Tongue (tissue), 2 donors: ENCODE measurements around the gene TNIP1. TPM values are rescaled to one million over a fixed set of nuclear protein-coding genes. Genes with fewer than 3 reads are reported as not detected.

ENCODE experiments used
- DNase-seq: peaks from one replicate; pipeline ENCODE4 v3.0.0-alpha.2; 2015
- total RNA-seq: library from RNA; depleted of rRNA; stranded (reverse); fragments of >200 nt; gene quantifications from one replicate; pipeline ENCODE4 v1.2.3, GENCODE V29; 2014

The TNIP1 gene
- total RNA-seq, 1 donor from 2014 or later: 75.0 TPM

GRCh38 chr5:151063142-151063989, 17.5 kb downstream of the TNIP1 start:
- DNase-seq: peak; percentile 51

- DNase-seq: no peak
Measured at GRCh38 chr5:151062405-151063141, 18.3 kb downstream of the TNIP1 start.

- DNase-seq: no peak
Measured at GRCh38 chr5:151060742-151061141, 20.1 kb downstream of the TNIP1 start.

GRCh38 chr5:151058891-151059489, 21.8 kb downstream of the TNIP1 start:
- DNase-seq: no peak

GRCh38 chr5:151058301-151058700, 22.5 kb downstream of the TNIP1 start:
- DNase-seq: no peak

GRCh38 chr5:151056379-151057325, 24.2 kb downstream of the TNIP1 start:
- DNase-seq: no peak

GRCh38 chr5:151055336-151055735, 25.5 kb downstream of the TNIP1 start:
- DNase-seq: no peak

- DNase-seq: no peak
Measured at GRCh38 chr5:151054709-151055108, 26.1 kb downstream of the TNIP1 start.

GRCh38 chr5:151053796-151054462, 26.9 kb downstream of the TNIP1 start:
- DNase-seq: no peak

GRCh38 chr5:151052836-151053235, 28.0 kb downstream of the TNIP1 start:
- no peak for DNase-seq

GRCh38 chr5:151051931-151052608, 28.8 kb downstream of the TNIP1 start:
- no peak for DNase-seq

- peak; percentile 89 for DNase-seq
Measured at GRCh38 chr5:151051066-151051930, 29.5 kb downstream of the TNIP1 start.

GRCh38 chr5:151048526-151048925, 32.3 kb downstream of the TNIP1 start:
- DNase-seq: no peak

GRCh38 chr5:151047814-151048425, 32.9 kb downstream of the TNIP1 start:
- no peak for DNase-seq

- no peak for DNase-seq
Measured at GRCh38 chr5:151042453-151043093, 38.3 kb downstream of the TNIP1 start.

- DNase-seq: no peak
Measured at GRCh38 chr5:151041577-151042268, 39.1 kb downstream of the TNIP1 start.

- DNase-seq: no peak
Measured at GRCh38 chr5:151040211-151040747, 40.6 kb downstream of the TNIP1 start.

- DNase-seq: no peak
Measured at GRCh38 chr5:151039665-151040064, 41.2 kb downstream of the TNIP1 start.
